Measurements from ENCODE around the gene ICAM5.
A peak's percentile ranks its signal among the peaks of the same experiment; 100 is the strongest.

Gene ICAM5

DNA sequence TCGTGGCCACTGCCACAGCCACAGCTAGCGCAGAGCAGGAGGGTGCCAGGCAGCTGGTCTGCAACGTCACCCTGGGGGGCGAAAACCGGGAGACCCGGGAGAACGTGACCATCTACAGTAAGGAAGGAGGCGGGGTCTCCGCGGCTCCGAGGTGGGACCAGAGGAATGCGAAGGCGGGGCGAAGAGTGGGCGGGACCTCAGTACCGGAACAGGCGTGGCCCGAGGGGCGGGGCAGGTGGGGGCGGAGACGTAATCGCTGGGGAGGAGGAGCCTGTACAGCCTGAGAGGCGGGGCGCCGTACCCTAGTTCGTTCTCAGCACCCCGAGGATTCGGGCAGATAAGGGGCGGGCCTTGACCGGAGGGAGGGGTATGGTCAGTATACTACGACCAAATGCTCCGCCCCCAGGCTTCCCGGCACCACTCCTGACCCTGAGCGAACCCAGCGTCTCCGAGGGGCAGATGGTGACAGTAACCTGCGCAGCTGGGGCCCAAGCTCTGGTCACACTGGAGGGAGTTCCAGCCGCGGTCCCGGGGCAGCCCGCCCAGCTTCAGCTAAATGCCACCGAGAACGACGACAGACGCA lies 2.5 kb downstream of the ICAM5 start:
- DNase-seq (ENCODE audit: low read depth in 2 of 2): peak; percentile 63 to 84
- TF ChIP-seq, protein P1, sequence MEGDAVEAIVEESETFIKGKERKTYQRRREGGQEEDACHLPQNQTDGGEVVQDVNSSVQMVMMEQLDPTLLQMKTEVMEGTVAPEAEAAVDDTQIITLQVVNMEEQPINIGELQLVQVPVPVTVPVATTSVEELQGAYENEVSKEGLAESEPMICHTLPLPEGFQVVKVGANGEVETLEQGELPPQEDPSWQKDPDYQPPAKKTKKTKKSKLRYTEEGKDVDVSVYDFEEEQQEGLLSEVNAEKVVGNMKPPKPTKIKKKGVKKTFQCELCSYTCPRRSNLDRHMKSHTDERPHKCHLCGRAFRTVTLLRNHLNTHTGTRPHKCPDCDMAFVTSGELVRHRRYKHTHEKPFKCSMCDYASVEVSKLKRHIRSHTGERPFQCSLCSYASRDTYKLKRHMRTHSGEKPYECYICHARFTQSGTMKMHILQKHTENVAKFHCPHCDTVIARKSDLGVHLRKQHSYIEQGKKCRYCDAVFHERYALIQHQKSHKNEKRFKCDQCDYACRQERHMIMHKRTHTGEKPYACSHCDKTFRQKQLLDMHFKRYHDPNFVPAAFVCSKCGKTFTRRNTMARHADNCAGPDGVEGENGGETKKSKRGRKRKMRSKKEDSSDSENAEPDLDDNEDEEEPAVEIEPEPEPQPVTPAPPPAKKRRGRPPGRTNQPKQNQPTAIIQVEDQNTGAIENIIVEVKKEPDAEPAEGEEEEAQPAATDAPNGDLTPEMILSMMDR (IDR thresholded peaks at IDR 0.05; ENCODE audit: low read depth, low read length): no peak
- H3K4me3 ChIP-seq (replicated peaks in 1 of 2; ENCODE audit: low read depth in 2 of 2, low read length in 2 of 2): peak overlapping the region; percentile 47 to 51

DNA sequence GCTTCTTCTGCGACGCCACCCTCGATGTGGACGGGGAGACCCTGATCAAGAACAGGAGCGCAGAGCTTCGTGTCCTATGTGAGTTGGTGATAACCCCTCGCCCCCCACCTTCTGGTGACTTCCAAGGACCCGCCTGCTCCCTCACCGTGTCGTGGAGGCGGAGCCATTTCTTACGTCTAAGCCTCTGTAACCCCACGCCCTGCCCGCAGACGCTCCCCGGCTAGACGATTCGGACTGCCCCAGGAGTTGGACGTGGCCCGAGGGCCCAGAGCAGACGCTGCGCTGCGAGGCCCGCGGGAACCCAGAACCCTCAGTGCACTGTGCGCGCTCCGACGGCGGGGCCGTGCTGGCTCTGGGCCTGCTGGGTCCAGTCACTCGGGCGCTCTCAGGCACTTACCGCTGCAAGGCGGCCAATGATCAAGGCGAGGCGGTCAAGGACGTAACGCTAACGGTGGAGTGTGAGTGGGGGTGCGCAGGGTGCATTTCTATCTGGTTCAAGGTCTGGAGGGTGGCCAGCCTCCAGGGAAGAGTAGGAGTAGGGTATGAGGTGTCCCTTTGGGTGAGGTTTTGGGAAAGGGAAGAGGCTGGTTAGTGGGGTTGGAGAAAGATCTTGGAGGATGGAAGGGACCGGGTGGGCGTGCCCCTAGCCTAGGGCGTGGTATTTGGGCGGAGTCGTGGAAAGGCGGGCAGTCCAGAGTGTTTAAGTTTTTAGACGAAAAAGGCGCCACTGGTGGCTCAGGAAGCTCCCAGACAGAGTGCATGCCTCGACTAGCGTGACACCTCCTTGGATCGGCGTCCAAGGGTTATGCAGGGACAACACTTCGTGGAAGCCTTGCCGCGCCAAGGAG lies 3.3 kb downstream of the ICAM5 start:
- no peak for DNase-seq (ENCODE audit: low read depth in 2 of 2)
- peak overlapping the region; percentile 23 to 28 for H3K4me3 ChIP-seq (replicated peaks in 1 of 2; ENCODE audit: low read depth in 2 of 2, low read length in 2 of 2)
- TF ChIP-seq, protein P1 (IDR thresholded peaks at IDR 0.05; ENCODE audit: low read depth, low read length): no peak

DNA sequence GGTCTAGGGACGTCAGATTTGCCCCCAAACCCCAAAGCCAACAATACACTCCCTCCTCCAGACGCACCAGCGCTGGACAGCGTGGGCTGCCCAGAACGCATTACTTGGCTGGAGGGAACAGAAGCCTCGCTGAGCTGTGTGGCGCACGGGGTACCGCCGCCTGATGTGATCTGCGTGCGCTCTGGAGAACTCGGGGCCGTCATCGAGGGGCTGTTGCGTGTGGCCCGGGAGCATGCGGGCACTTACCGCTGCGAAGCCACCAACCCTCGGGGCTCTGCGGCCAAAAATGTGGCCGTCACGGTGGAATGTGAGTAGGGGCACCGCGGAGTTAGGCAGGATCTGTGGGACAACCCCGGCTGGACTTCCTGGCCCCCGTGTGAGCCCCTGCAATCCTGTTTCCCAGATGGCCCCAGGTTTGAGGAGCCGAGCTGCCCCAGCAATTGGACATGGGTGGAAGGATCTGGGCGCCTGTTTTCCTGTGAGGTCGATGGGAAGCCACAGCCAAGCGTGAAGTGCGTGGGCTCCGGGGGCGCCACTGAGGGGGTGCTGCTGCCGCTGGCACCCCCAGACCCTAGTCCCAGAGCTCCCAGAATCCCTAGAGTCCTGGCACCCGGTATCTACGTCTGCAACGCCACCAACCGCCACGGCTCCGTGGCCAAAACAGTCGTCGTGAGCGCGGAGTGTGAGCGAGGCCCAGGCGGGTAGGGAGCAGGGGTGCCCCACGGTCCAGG lies 4.0 kb downstream of the ICAM5 start:
- TF ChIP-seq, protein P1 (IDR thresholded peaks at IDR 0.05; ENCODE audit: low read depth, low read length): no peak
- H3K4me3 ChIP-seq (replicated peaks in 1 of 2; ENCODE audit: low read depth in 2 of 2, low read length in 2 of 2): no peak overlapping the region
- no peak for DNase-seq (ENCODE audit: low read depth in 2 of 2)

DNA sequence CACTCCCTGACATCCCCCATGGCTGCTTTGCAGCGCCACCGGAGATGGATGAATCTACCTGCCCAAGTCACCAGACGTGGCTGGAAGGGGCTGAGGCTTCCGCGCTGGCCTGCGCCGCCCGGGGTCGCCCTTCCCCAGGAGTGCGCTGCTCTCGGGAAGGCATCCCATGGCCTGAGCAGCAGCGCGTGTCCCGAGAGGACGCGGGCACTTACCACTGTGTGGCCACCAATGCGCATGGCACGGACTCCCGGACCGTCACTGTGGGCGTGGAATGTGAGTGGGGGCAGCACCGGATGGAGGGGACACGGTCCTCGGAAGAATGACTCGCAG lies 4.6 kb downstream of the ICAM5 start:
- no peak for DNase-seq (ENCODE audit: low read depth in 2 of 2)

DNA sequence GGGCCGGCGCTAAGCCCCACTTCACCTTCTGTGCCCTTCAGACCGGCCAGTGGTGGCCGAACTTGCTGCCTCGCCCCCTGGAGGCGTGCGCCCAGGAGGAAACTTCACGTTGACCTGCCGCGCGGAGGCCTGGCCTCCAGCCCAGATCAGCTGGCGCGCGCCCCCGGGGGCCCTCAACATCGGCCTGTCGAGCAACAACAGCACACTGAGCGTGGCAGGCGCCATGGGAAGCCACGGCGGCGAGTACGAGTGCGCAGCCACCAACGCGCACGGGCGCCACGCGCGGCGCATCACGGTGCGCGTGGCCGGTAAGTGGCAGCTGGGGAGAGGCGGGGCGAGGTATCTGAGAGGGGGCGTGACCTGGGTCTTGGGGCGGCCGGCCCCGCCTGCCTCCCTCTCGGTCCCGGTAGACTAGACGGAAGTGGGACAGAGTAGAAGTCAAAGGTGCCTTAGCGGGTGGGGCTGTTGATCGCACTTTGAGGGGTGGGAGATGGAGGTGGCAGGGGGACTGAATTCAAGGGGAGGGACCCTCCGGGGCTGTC lies 5.6 kb downstream of the ICAM5 start:
- peak in 1 of 2 donors; percentile 42 for DNase-seq (ENCODE audit: low read depth in 2 of 2)
- TF ChIP-seq, protein P1 (IDR thresholded peaks at IDR 0.05; ENCODE audit: low read depth, low read length): peak; percentile 14
- H3K4me3 ChIP-seq (replicated peaks in 1 of 2; ENCODE audit: low read depth in 2 of 2, low read length in 2 of 2): peak overlapping the region in 1 of 2 donors; percentile 14

More for the DNA sequence above, 4.6 kb downstream of the ICAM5 start:
- TF ChIP-seq, protein P1 (IDR thresholded peaks at IDR 0.05; ENCODE audit: low read depth, low read length): no peak
- no peak overlapping the region for H3K4me3 ChIP-seq (replicated peaks in 1 of 2; ENCODE audit: low read depth in 2 of 2, low read length in 2 of 2)

DNA sequence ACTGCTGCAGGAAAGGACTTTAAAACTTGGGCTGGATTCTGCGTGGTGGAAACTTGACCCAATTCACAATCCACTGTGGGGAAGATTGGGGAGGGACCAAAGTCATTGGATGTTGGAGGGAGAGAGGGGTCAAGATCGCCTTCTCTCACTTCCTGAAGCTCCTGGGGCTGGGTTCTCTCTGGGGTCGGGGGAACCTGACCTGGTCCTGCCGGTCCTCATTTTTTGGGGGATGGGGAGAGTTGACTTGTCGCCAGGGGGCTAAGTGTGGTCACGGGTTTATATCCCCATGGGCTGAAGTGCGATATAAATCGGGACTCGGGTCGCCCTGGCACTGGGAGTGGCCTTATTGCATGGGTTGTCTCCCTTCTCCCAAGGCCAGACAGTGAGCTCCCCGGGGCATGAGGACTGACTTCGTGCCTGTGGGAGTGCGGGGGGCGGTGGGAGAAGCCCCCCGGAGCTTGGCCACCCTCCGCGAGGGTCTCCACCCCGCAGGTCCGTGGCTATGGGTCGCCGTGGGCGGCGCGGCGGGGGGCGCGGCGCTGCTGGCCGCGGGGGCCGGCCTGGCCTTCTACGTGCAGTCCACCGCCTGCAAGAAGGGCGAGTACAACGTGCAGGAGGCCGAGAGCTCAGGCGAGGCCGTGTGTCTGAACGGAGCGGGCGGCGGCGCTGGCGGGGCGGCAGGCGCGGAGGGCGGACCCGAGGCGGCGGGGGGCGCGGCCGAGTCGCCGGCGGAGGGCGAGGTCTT lies 6.3 kb downstream of the ICAM5 start:
- TF ChIP-seq, protein P1 (IDR thresholded peaks at IDR 0.05; ENCODE audit: low read depth, low read length): no peak
- H3K4me3 ChIP-seq (replicated peaks in 1 of 2; ENCODE audit: low read depth in 2 of 2, low read length in 2 of 2): peak overlapping the region in 1 of 2 donors; percentile 14
- DNase-seq (ENCODE audit: low read depth in 2 of 2): no peak
